ENCODE data around the gene MAP9. TPM values are rescaled to one million over a fixed set of nuclear protein-coding genes. Genes with fewer than 3 reads are reported as not detected.
A peak's percentile ranks its signal among the peaks of the same experiment; 100 is the strongest.
"Not testable (repeated sequence)": the region's sequence is repeated elsewhere in the genome, so short reads cannot be mapped to it uniquely, and the experiment has no call there.

Gene MAP9
- total RNA-seq, result 10.3 TPM

- Histone ChIP-seq H3K4me3 (ENCODE audit: low read length) (peak within 1 kb of the TSS; percentile 48), H3K9me3 (ENCODE audit: low read depth, low read length) (no peaks in the 10 kb centered on the region), H3K27me3 (ENCODE audit: insufficient read depth, low read length) (peaks cover 7% of the 10 kb centered on the region), H3K4me1 (ENCODE audit: insufficient read depth, low read length) (peaks cover 5% of the 10 kb centered on the region)
Observed at GRCh38 chr4:155376387-155377268, at the start of gene MAP9. Gene MAP9, minus strand, starts transcription at chr4:155376965. Its CDS starts 1,115 bp downstream, at chr4:155375850.

DNA sequence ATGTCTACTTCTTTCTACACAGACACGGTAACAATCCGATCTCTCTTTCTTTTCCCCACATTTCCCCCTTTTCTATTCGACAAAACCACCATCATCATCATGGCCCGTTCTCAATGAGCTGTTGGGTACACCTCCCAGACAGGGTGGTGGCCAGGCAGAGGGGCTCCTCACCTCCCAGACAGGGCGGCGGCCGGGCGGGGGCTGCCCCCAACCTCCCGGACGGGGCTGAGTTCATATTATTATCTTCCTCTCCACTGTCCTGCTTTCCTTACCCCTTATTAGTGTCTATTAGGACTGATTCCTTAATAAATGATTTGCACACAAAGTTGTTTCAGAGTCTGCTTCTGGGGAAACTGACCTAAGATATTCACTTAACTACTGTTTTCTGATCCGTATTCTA lies 48.0 kb upstream of the MAP9 start:
- not testable (repeated sequence) for H3K27me3 ChIP-seq (ENCODE audit: insufficient read depth, low read length); H3K9me3 ChIP-seq (ENCODE audit: low read depth, low read length); H3K4me1 ChIP-seq (ENCODE audit: insufficient read depth, low read length); H3K4me3 ChIP-seq (ENCODE audit: low read length)

DNA sequence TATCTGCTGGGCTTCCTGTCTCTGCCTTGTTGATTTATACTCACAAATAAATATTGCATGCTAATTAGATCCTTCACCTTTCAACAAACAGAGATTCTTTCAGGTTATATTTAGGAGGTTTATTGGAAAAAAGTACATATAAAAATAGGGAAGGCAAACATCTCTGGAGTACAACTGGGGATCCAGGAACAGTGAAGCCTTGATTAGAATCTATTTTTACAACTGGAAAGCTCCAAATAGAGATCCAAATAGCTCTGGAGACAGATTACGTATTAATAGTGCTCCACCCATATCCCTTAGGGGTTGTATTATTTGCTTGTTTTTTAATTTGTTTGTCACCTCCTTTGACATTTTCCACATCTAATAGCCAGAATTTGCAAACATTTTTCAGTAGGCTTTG lies 46.9 kb upstream of the MAP9 start:
- Histone ChIP-seq H3K27me3 (ENCODE audit: insufficient read depth, low read length) (no peaks in the 10 kb centered on the region), H3K4me1 (ENCODE audit: insufficient read depth, low read length) (no peaks in the 10 kb centered on the region), H3K4me3 (ENCODE audit: low read length) (no peak overlapping the region), H3K9me3 (ENCODE audit: low read depth, low read length) (no peaks in the 10 kb centered on the region)

- Histone ChIP-seq H3K9me3 (ENCODE audit: low read depth, low read length) (no peaks in the 10 kb centered on the region), H3K4me3 (ENCODE audit: low read length) (no peak overlapping the region), H3K4me1 (ENCODE audit: insufficient read depth, low read length) (no peaks in the 10 kb centered on the region), H3K27me3 (ENCODE audit: insufficient read depth, low read length) (no peaks in the 10 kb centered on the region)
Observed at GRCh38 chr4:155419266-155419665, 42.5 kb upstream of the MAP9 start.

DNA sequence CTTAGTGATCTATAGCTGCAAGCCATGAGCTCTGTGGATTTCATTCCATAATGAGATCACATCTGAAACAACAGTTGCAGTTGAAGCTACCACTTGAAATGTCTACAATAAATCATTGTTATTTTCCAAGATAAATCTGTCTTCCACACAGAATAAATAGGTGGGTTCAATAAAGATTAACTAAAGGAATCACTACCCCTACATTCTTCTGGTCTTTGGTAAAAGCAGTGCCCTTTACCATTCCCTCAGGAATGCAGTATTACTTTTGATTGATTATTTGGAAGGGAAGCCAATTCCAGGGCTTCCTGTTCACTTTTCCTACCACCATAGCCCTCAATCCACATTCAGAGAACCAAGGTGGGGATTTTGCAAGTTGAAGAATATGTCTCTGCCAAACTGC lies 38.9 kb upstream of the MAP9 start:
- no peaks in the 10 kb centered on the region for H3K9me3 ChIP-seq (ENCODE audit: low read depth, low read length)
- H3K4me1 ChIP-seq (ENCODE audit: insufficient read depth, low read length), result no peaks in the 10 kb centered on the region
- no peaks in the 10 kb centered on the region for H3K27me3 ChIP-seq (ENCODE audit: insufficient read depth, low read length)
- no peak overlapping the region for H3K4me3 ChIP-seq (ENCODE audit: low read length)

GRCh38 chr4:155413451-155413850 lies 36.7 kb upstream of the MAP9 start:
- no peaks in the 10 kb centered on the region for H3K9me3 ChIP-seq (ENCODE audit: low read depth, low read length)
- no peaks in the 10 kb centered on the region for H3K4me1 ChIP-seq (ENCODE audit: insufficient read depth, low read length)
- H3K27me3 ChIP-seq (ENCODE audit: insufficient read depth, low read length), result no peaks in the 10 kb centered on the region
- no peak overlapping the region for H3K4me3 ChIP-seq (ENCODE audit: low read length)

DNA sequence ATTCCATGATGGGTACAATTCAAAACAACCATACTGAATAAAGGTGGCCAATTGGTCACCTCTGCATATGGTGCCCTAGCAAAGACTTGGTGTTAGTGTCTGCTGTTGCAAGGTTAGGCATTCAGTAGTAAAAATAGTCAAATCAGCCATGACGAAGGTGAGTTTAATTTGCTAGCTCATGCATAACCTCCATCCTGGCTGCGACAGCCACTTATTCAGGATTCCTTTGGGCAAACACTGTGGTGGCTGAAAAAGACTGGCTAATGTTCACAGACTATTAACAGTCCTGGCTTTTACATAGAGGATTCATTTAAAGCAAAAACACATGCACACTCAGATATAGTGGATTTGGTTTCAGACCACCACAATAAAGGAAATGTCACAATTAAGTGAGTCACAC lies 34.8 kb upstream of the MAP9 start:
- no peaks in the 10 kb centered on the region for H3K27me3 ChIP-seq (ENCODE audit: insufficient read depth, low read length)
- no peaks in the 10 kb centered on the region for H3K9me3 ChIP-seq (ENCODE audit: low read depth, low read length)
- no peaks in the 10 kb centered on the region for H3K4me1 ChIP-seq (ENCODE audit: insufficient read depth, low read length)
- no peak overlapping the region for H3K4me3 ChIP-seq (ENCODE audit: low read length)

GRCh38 chr4:155408796-155409195 lies 32.0 kb upstream of the MAP9 start:
- H3K27me3 ChIP-seq (ENCODE audit: insufficient read depth, low read length), result no peaks in the 10 kb centered on the region
- no peaks in the 10 kb centered on the region for H3K4me1 ChIP-seq (ENCODE audit: insufficient read depth, low read length)
- H3K4me3 ChIP-seq (ENCODE audit: low read length), result no peak overlapping the region
- no peaks in the 10 kb centered on the region for H3K9me3 ChIP-seq (ENCODE audit: low read depth, low read length)

GRCh38 chr4:155407480-155407879 lies 30.7 kb upstream of the MAP9 start:
- H3K4me3 ChIP-seq (ENCODE audit: low read length), result no peak overlapping the region
- H3K9me3 ChIP-seq (ENCODE audit: low read depth, low read length), result no peaks in the 10 kb centered on the region
- no peaks in the 10 kb centered on the region for H3K4me1 ChIP-seq (ENCODE audit: insufficient read depth, low read length)
- H3K27me3 ChIP-seq (ENCODE audit: insufficient read depth, low read length), result no peaks in the 10 kb centered on the region

DNA sequence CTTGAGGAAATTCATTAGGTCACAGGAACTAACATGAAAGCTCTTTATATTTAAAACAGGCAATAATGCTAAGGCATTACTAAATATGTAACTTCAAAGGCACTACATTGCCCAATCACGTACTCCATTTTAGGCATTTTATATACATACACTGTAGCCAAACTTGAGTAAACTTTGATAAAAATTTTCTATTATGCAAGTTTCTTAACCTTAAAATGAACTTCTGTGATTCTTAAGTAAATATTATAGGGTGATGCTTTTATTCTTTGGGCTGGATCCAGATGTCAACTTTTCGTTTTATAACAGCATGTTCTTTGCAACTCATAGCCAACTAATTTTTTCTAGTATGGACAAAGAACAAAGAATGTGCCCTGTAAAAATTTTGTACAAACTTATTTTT lies 28.3 kb upstream of the MAP9 start:
- no peak overlapping the region for H3K4me3 ChIP-seq (ENCODE audit: low read length)
- H3K27me3 ChIP-seq (ENCODE audit: insufficient read depth, low read length), result no peaks in the 10 kb centered on the region
- H3K4me1 ChIP-seq (ENCODE audit: insufficient read depth, low read length), result no peaks in the 10 kb centered on the region
- H3K9me3 ChIP-seq (ENCODE audit: low read depth, low read length), result no peaks in the 10 kb centered on the region

DNA sequence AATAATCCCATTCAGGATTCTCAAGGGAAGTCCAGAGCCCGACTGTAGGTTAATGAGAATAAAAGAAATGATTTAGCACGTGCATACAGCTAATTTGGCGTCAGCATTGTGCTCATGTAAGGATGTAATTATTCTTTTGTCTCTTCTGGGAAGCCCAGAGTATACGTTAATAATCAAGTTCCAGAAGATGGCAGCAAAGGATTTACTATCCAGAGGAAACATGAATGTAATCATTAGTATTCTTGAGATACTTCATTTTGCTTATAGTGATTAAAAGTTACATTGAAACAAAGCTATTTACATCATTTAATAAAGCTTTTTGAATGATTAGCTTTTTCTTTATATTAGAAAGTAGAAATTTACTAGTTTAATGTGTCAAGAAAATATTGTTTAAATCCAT lies 27.1 kb upstream of the MAP9 start:
- Histone ChIP-seq H3K27me3 (ENCODE audit: insufficient read depth, low read length) (no peaks in the 10 kb centered on the region), H3K4me1 (ENCODE audit: insufficient read depth, low read length) (no peaks in the 10 kb centered on the region), H3K4me3 (ENCODE audit: low read length) (no peak overlapping the region), H3K9me3 (ENCODE audit: low read depth, low read length) (no peaks in the 10 kb centered on the region)

- Histone ChIP-seq H3K4me3 (ENCODE audit: low read length) (no peak overlapping the region), H3K9me3 (ENCODE audit: low read depth, low read length) (no peaks in the 10 kb centered on the region), H3K27me3 (ENCODE audit: insufficient read depth, low read length) (no peaks in the 10 kb centered on the region), H3K4me1 (ENCODE audit: insufficient read depth, low read length) (no peaks in the 10 kb centered on the region)
Observed at GRCh38 chr4:155402941-155403340, 26.2 kb upstream of the MAP9 start.

DNA sequence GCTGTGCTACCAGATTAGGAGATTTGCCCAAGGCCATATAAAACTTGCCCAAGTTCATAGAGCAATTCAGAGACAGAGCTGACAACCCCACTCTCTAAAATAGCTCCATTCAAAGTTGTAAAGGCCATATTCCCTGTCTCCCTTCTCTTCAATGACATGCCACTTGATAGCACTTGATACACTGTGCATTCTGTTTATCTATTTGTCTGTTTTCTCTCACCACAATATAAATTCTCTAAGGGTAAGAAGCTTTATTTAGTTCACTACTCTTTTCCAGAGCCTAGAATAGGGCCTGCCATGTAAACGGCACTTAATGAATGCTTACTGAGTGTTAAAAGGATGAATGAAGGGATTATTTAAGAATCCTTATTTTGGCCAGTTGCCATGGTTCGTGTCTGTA lies 24.1 kb upstream of the MAP9 start:
- H3K9me3 ChIP-seq (ENCODE audit: low read depth, low read length), result no peaks in the 10 kb centered on the region
- H3K4me3 ChIP-seq (ENCODE audit: low read length), result no peak overlapping the region
- no peaks in the 10 kb centered on the region for H3K27me3 ChIP-seq (ENCODE audit: insufficient read depth, low read length)
- no peaks in the 10 kb centered on the region for H3K4me1 ChIP-seq (ENCODE audit: insufficient read depth, low read length)

GRCh38 chr4:155399974-155400697 lies 23.4 kb upstream of the MAP9 start:
- Histone ChIP-seq H3K4me3 (ENCODE audit: low read length) (no peak overlapping the region), H3K9me3 (ENCODE audit: low read depth, low read length) (no peaks in the 10 kb centered on the region), H3K4me1 (ENCODE audit: insufficient read depth, low read length) (no peaks in the 10 kb centered on the region), H3K27me3 (ENCODE audit: insufficient read depth, low read length) (no peaks in the 10 kb centered on the region)

DNA sequence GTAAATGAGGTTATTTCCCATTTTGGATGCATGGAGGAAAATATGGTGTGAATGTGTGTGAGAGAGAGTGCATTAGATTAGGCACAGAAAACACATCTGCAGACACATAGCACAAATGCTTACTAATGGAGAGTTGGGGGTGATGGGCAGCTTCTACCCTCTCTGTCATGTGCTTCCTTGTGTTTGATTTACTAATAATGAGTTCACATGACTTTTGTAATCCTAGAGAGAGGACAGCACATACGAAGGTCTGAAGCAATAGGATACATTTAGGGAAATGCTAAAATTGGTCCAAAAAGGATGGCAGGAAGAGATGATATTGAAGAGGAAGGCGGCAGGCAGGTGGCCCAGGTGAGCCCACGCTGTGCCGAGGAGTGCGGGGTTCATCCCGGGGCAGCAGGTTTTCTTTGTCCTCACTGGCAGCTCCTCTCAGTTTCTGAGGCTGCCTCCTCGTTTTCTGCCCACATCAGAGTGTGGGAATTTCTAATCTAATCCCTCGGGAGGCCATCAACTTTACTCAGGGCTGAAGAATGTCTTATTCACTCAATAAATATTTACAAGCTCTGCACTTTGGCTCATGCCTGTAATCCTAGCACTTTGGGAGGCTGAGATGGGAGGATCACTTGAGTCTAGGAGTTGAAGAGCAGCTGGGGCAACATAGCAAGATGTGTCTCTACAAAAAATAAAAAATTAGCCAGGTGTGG lies 15.9 kb upstream of the MAP9 start:
- Histone ChIP-seq H3K4me1 (ENCODE audit: insufficient read depth, low read length) (no peaks in the 10 kb centered on the region), H3K9me3 (ENCODE audit: low read depth, low read length) (no peaks in the 10 kb centered on the region)

More for the DNA sequence above, 15.9 kb upstream of the MAP9 start:
- H3K27me3 ChIP-seq (ENCODE audit: insufficient read depth, low read length), result no peaks in the 10 kb centered on the region
- H3K4me3 ChIP-seq (ENCODE audit: low read length), result no peak overlapping the region
